LNCaP clone FGC (cell line): ENCODE data around the gene MYH9.
"Not testable (repeated sequence)": the region's sequence is repeated elsewhere in the genome, so short reads cannot be mapped to it uniquely, and the experiment has no call there.

ENCODE experiments used
- DNase-seq: peaks from one replicate; pipeline ENCODE4 v3.0.0-alpha.2; 2011; ENCODE audit warnings: low read depth
- H3K4me3 ChIP-seq: 2 replicates; pipeline ENCODE4 v1.5.1; 2011; ENCODE audit warnings: mild to moderate bottlenecking, low read depth, low read length, control low read depth
- TF ChIP-seq, protein P1 (sequence below): IDR thresholded peaks from 2 replicates; pipeline ENCODE4 v1.5.1; 2012; ENCODE audit warnings: mild to moderate bottlenecking; ENCODE audit not compliant: control insufficient read depth, insufficient read depth; ENCODE audit errors: extremely low read depth

Gene MYH9

GRCh38 chr22:36267896-36268485 lies 119.8 kb downstream of the MYH9 start:
- no peak overlapping the region for H3K4me3 ChIP-seq
- DNase-seq: no peak
- TF ChIP-seq, protein P1, sequence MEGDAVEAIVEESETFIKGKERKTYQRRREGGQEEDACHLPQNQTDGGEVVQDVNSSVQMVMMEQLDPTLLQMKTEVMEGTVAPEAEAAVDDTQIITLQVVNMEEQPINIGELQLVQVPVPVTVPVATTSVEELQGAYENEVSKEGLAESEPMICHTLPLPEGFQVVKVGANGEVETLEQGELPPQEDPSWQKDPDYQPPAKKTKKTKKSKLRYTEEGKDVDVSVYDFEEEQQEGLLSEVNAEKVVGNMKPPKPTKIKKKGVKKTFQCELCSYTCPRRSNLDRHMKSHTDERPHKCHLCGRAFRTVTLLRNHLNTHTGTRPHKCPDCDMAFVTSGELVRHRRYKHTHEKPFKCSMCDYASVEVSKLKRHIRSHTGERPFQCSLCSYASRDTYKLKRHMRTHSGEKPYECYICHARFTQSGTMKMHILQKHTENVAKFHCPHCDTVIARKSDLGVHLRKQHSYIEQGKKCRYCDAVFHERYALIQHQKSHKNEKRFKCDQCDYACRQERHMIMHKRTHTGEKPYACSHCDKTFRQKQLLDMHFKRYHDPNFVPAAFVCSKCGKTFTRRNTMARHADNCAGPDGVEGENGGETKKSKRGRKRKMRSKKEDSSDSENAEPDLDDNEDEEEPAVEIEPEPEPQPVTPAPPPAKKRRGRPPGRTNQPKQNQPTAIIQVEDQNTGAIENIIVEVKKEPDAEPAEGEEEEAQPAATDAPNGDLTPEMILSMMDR: no peak

DNA sequence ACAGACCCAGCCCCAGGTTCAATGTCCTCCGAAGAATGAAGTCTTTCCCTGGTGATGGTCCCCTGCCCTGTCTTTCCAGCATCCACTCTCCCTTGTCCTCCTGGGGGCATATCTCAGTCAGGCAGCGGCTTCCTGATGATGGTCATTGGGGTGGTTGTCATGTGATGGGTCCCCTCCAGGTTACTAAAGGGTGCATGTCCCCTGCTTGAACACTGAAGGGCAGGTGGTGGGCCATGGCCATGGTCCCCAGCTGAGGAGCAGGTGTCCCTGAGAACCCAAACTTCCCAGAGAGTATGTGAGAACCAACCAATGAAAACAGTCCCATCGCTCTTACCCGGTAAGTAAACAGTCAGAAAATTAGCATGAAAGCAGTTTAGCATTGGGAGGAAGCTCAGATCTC lies 120.7 kb downstream of the MYH9 start:
- H3K4me3 ChIP-seq: no peak overlapping the region
- TF ChIP-seq, protein P1: no peak
- no peak for DNase-seq

DNA sequence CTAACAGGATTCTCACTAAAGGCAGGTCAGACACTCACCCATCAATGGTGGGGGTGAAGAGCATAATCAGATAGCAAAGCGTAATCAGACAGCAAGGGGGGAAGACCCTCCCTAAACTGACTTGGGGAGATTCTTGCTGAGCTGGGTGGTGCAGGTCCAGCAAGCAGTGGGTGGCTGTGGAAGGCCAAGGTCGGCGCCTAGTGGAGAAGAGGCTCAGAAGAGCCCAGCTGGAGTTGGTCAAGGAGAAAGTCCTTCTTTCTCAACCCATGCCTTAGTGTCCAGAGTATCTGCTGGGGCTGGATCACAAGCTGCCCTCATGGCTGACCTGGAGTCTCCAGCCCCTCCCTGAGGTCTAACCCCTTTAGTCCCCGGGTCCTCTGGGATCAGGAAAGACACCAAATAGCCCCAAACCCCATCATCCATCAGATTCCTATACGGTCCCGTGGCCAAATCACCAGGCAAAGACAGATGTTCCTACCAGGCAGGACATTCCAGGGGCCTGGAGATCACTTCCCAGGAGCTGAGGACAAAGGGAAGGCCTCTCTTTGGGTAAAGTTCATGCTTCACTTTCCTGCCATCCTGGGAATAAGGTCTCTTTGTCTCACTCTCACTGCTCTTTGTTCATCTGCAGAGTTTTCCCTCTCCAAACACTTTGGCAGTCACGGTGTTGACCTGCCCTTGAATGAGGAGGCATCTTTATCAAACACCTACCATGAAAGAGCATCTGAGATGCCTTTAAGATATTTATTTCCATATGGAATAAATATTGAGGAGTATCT lies 123.7 kb downstream of the MYH9 start:
- not testable (repeated sequence) for DNase-seq, H3K4me3 ChIP-seq

DNA sequence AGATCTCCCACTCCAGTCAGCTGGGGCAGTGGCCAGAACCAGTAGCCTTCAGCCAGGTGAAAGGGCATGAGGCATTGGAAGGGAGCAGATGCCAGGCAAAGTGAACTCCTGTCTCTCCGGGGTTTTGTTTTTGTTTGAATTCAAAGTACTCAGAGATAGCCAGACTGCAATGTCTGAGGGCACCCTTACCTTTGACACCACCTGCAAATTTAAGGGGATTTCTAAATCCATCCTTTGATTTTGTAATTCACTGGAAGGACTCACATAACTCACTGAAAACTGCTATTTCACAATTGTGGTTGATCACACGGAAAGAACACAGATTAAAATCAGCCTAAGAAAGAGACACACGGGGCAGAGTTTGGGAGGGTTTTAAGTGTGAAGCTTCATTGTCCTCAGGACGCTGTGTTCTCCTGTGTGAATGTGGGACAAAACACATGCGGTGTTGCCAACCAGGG lies 124.5 kb downstream of the MYH9 start:
- H3K4me3 ChIP-seq, DNase-seq: not testable (repeated sequence)

DNA sequence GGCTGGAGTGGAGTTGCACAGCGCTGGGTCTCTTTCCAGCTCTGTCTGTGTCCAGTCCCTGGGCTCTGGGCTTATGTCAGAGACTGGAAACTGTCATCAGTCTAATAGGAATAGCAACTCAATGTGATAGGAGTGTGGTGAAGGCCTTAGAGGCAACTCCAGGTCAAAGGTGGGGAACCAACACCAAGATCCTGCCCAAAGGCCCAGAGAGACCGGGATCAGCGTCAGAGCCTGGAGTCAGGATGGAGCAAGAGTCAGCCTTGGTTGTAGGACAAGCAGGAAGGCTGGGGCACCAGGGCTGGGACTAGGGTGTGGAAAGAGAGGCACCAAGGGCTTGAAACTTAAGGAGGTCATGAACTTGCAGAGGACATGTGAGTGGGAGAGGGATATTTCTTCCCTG lies 125.5 kb downstream of the MYH9 start:
- H3K4me3 ChIP-seq, DNase-seq: not testable (repeated sequence)

- not testable (repeated sequence) for DNase-seq
These were observed 126.1 kb downstream of the MYH9 start for GRCh38 chr22:36261675-36262074.

GRCh38 chr22:36259615-36260300 lies 128.0 kb downstream of the MYH9 start:
- TF ChIP-seq, protein P1: no peak
- no peak overlapping the region for H3K4me3 ChIP-seq
- DNase-seq: no peak

More at GRCh38 chr22:36261675-36262074, 126.1 kb downstream of the MYH9 start:
- H3K4me3 ChIP-seq: not testable (repeated sequence)

- TF ChIP-seq, protein P1: no peak
- no peak for DNase-seq
- H3K4me3 ChIP-seq: no peak overlapping the region
These were observed 128.8 kb downstream of the MYH9 start for GRCh38 chr22:36258701-36259614.
